OCI-LY7 (cell line): ENCODE data around the gene DIP2C.

Source experiments
- EZH2phosphoT487 ChIP-seq: fragments of 200-600 bp; sonication (generic); IDR thresholded peaks from 2 replicates; pipeline ENCODE4 v1.6.1; 2018; ENCODE audit warnings: low read depth, borderline replicate concordance, mild to moderate bottlenecking, mixed run types, antibody characterized with exemption, low read length, moderate library complexity, mixed read lengths
- TF ChIP-seq, protein P1 (sequence below): fragments of 200-600 bp; sonication (generic); conservative IDR thresholded peaks from 2 replicates; pipeline ENCODE4 v1.5.1; 2014; ENCODE audit warnings: mild to moderate bottlenecking, antibody characterized with exemption, low read length, moderate library complexity, mixed read lengths

GRCh38 chr10:687583-688311 is 1.7 kb downstream of the DIP2C start:
- TF ChIP-seq, protein P1, sequence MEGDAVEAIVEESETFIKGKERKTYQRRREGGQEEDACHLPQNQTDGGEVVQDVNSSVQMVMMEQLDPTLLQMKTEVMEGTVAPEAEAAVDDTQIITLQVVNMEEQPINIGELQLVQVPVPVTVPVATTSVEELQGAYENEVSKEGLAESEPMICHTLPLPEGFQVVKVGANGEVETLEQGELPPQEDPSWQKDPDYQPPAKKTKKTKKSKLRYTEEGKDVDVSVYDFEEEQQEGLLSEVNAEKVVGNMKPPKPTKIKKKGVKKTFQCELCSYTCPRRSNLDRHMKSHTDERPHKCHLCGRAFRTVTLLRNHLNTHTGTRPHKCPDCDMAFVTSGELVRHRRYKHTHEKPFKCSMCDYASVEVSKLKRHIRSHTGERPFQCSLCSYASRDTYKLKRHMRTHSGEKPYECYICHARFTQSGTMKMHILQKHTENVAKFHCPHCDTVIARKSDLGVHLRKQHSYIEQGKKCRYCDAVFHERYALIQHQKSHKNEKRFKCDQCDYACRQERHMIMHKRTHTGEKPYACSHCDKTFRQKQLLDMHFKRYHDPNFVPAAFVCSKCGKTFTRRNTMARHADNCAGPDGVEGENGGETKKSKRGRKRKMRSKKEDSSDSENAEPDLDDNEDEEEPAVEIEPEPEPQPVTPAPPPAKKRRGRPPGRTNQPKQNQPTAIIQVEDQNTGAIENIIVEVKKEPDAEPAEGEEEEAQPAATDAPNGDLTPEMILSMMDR: no peak
- TF ChIP-seq EZH2phosphoT487: no peak
